T-helper 1 cell (primary cell): ENCODE data around the gene FTL.
"Not testable (repeated sequence)": the region's sequence is repeated elsewhere in the genome, so short reads cannot be mapped to it uniquely, and the experiment has no call there.

Source experiments
- DNase-seq, 5 donors: peaks; one replicate each; pipeline ENCODE4 v3.0.0-alpha.2; 2012 to 2020
- total RNA-seq, 4 donors: gene quantifications; one replicate each; lab custom pipeline; 2026; lab: John Stamatoyannopoulos, UW

FTL gene
- 318 to 473 (median 387) reads per million in 4 donors for total RNA-seq

- peak; percentile 71 to 96 (median 77) for DNase-seq
These were observed at the start of gene FTL for GRCh38 chr19:48965040-48965805. FTL (plus strand) TSS chr19:48965309; CDS start chr19:48965508, 199 bp downstream.

- DNase-seq, result no peak
These were observed 49.4 kb upstream of the FTL start for GRCh38 chr19:48915757-48916156.

- no peak for DNase-seq
These were observed 47.0 kb upstream of the FTL start for GRCh38 chr19:48918071-48918470.

GRCh38 chr19:48918801-48919247, 46.3 kb upstream of the FTL start:
- DNase-seq, result no peak

GRCh38 chr19:48919271-48919670, 45.8 kb upstream of the FTL start:
- DNase-seq, result not testable (repeated sequence)

GRCh38 chr19:48920949-48921348, 44.2 kb upstream of the FTL start:
- DNase-seq, result no peak

- DNase-seq, result no peak
These were observed 43.2 kb upstream of the FTL start for GRCh38 chr19:48921721-48922500.

GRCh38 chr19:48922548-48923490, 42.3 kb upstream of the FTL start:
- DNase-seq, result no peak

- no peak for DNase-seq
These were observed 39.8 kb upstream of the FTL start for GRCh38 chr19:48925240-48925843.

GRCh38 chr19:48925890-48926289, 39.2 kb upstream of the FTL start:
- not testable (repeated sequence) for DNase-seq

- DNase-seq, result peak in 1 of 5 donors; percentile 32
These were observed 38.2 kb upstream of the FTL start for GRCh38 chr19:48926909-48927308.

GRCh38 chr19:48927692-48928091, 37.4 kb upstream of the FTL start:
- DNase-seq, result not testable (repeated sequence)

- DNase-seq, result no peak
These were observed 36.7 kb upstream of the FTL start for GRCh38 chr19:48928164-48929025.

- DNase-seq, result peak; percentile 77 to 88 (median 82)
These were observed 31.7 kb upstream of the FTL start, which contains the start of gene DHDH for GRCh38 chr19:48933382-48933932. DHDH (plus strand) TSS chr19:48933699; CDS start chr19:48933722, 23 bp downstream.

GRCh38 chr19:48934837-48935236, 30.3 kb upstream of the FTL start:
- no peak for DNase-seq

GRCh38 chr19:48935864-48936263, 29.2 kb upstream of the FTL start:
- no peak for DNase-seq

- DNase-seq, result no peak
These were observed 26.9 kb upstream of the FTL start for GRCh38 chr19:48938256-48938655.

- DNase-seq, result no peak
These were observed 24.2 kb upstream of the FTL start for GRCh38 chr19:48940902-48941301.

- DNase-seq, result no peak
These were observed 22.0 kb upstream of the FTL start for GRCh38 chr19:48943081-48943480.

- no peak for DNase-seq
These were observed 19.7 kb upstream of the FTL start for GRCh38 chr19:48945415-48945814.

GRCh38 chr19:48945817-48946216, 19.3 kb upstream of the FTL start:
- no peak for DNase-seq
